ENCODE results near the gene TMCC1. TPM values are rescaled to one million over a fixed set of nuclear protein-coding genes. Genes with fewer than 3 reads are reported as not detected.

The TMCC1 gene
- total RNA-seq, 1 donor from 2014 or later = 36.9 TPM

DNA sequence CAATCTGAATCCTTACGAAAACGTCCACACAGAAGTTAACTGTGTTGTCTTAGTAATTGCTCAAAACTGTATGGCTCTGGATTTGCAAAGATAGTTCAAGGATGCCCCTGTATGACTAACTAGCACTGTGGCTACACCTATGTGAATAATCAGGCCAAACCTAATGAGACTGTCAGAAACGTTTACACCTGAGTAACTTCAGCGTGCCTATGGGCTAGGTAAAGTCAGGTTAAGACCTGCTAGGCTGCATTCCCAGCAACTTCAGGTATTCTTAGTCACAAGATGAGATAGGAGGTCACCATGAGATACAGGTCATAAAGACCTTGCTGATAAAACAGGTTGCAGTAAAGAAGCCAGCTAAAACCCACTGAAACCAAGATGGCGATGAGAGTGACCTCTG lies 199.3 kb downstream of the TMCC1 start:
- no peak for DNase-seq (ENCODE audit: low read depth, low spot score)
- Mint-ChIP-seq H3K36me3 (ENCODE audit: low read depth) (peaks cover 25% of the 10 kb centered on the region), H3K9me3 (peaks cover 21% of the 10 kb centered on the region), H3K27ac (ENCODE audit: unreplicated experiment) (no peak overlapping the region), H3K4me3 (no peak overlapping the region), H3K27me3 (ENCODE audit: low read depth) (no peaks in the 10 kb centered on the region), H3K4me1 (peaks cover 19% of the 10 kb centered on the region)
- no peak for TF ChIP-seq CTCF (conservative IDR thresholded peaks at IDR 0.05)

DNA sequence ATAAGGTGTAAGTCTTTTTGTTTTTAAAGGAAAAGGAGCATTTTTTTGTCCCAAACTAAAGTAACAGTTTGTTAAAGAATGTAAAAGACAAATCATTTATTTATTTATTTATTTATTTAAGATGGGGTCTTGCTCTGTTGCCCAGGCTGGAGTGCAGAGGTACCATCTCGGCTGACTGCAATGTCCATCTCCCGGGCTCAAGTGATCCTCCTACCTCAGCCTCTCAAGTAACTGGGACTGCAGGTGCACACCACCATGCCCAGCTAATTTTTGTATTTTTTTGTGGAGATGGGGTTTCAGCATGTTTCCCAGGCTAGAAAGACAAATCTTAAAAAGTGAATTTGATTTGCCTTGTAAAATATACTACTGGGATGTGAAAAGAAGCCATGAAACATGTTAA lies 200.8 kb downstream of the TMCC1 start:
- H3K4me3 Mint-ChIP-seq = no peak overlapping the region
- H3K27ac Mint-ChIP-seq (ENCODE audit: unreplicated experiment) = no peak overlapping the region
- no peaks in the 10 kb centered on the region for H3K27me3 Mint-ChIP-seq (ENCODE audit: low read depth)
- no peak for TF ChIP-seq CTCF (conservative IDR thresholded peaks at IDR 0.05)
- peaks cover 20% of the 10 kb centered on the region for H3K36me3 Mint-ChIP-seq (ENCODE audit: low read depth)
- DNase-seq (ENCODE audit: low read depth, low spot score) = no peak
- H3K9me3 Mint-ChIP-seq = peaks cover 17% of the 10 kb centered on the region
- peaks cover 28% of the 10 kb centered on the region for H3K4me1 Mint-ChIP-seq

GRCh38 chr3:129690963-129691362 lies 202.5 kb downstream of the TMCC1 start:
- H3K27me3 Mint-ChIP-seq (ENCODE audit: low read depth) = no peaks in the 10 kb centered on the region
- H3K4me1 Mint-ChIP-seq = peaks cover 41% of the 10 kb centered on the region
- no peak for DNase-seq (ENCODE audit: low read depth, low spot score)
- H3K36me3 Mint-ChIP-seq (ENCODE audit: low read depth) = peaks cover 7% of the 10 kb centered on the region
- TF ChIP-seq CTCF (conservative IDR thresholded peaks at IDR 0.05) = no peak
- H3K9me3 Mint-ChIP-seq = peaks cover 6% of the 10 kb centered on the region
- no peak overlapping the region for H3K27ac Mint-ChIP-seq (ENCODE audit: unreplicated experiment)
- no peak overlapping the region for H3K4me3 Mint-ChIP-seq

GRCh38 chr3:129690406-129690805 lies 203.1 kb downstream of the TMCC1 start:
- Mint-ChIP-seq H3K9me3 (peaks cover 3% of the 10 kb centered on the region), H3K27me3 (ENCODE audit: low read depth) (no peaks in the 10 kb centered on the region), H3K4me3 (no peak overlapping the region), H3K36me3 (ENCODE audit: low read depth) (peaks cover 3% of the 10 kb centered on the region), H3K27ac (ENCODE audit: unreplicated experiment) (no peak overlapping the region), H3K4me1 (peaks cover 41% of the 10 kb centered on the region)
- no peak for TF ChIP-seq CTCF (conservative IDR thresholded peaks at IDR 0.05)
- DNase-seq (ENCODE audit: low read depth, low spot score) = peak; percentile 8

- no peaks in the 10 kb centered on the region for H3K9me3 Mint-ChIP-seq
- H3K27me3 Mint-ChIP-seq (ENCODE audit: low read depth) = no peaks in the 10 kb centered on the region
- H3K4me3 Mint-ChIP-seq = peak overlapping the region; percentile 77
These were observed 204.5 kb downstream of the TMCC1 start for GRCh38 chr3:129689036-129689435.

More at GRCh38 chr3:129689036-129689435, 204.5 kb downstream of the TMCC1 start:
- no peak for TF ChIP-seq CTCF (conservative IDR thresholded peaks at IDR 0.05)
- peaks cover 41% of the 10 kb centered on the region for H3K4me1 Mint-ChIP-seq
- H3K36me3 Mint-ChIP-seq (ENCODE audit: low read depth) = no peaks in the 10 kb centered on the region
- DNase-seq (ENCODE audit: low read depth, low spot score) = no peak
- H3K27ac Mint-ChIP-seq (ENCODE audit: unreplicated experiment) = no peak overlapping the region

All from neural crest cell (in vitro differentiated cells).